ENCODE measurements around the gene FBXO44.

DNA sequence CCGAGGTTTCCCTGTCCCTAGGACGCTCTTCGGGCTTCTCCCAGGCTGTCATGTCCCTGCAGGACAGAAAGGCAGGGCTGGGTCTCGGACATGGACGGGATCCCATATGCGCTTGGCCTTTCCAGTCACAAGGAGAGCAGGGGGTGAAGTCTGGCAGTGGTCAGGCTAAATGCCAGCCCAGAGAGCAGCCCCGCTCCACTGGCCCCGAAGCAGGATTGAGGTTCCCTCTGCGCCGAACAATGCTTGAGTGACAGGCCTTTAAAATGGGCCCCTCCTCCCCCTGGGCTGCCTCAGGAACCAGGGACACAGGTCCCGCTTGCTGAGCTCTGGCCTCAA lies 49.5 kb downstream of the FBXO44 start:
- TF ChIP-seq E2F4 (CRISPR knock-in tag; IDR thresholded peaks at IDR 0.05; ENCODE audit: borderline replicate concordance, low read depth) (no peak), CREB1 (CRISPR knock-in tag; IDR thresholded peaks at IDR 0.05) (no peak), USF1 (CRISPR knock-in tag; IDR thresholded peaks at IDR 0.05) (no peak), MXD4 (CRISPR knock-in tag; IDR thresholded peaks at IDR 0.05; ENCODE audit: borderline replicate concordance) (no peak), ATF3 (CRISPR knock-in tag; conservative IDR thresholded peaks at IDR 0.05) (no peak), ZNF512 (CRISPR knock-in tag; IDR thresholded peaks at IDR 0.05; ENCODE audit: borderline replicate concordance) (no peak)
- TF ChIP-seq, protein P1, sequence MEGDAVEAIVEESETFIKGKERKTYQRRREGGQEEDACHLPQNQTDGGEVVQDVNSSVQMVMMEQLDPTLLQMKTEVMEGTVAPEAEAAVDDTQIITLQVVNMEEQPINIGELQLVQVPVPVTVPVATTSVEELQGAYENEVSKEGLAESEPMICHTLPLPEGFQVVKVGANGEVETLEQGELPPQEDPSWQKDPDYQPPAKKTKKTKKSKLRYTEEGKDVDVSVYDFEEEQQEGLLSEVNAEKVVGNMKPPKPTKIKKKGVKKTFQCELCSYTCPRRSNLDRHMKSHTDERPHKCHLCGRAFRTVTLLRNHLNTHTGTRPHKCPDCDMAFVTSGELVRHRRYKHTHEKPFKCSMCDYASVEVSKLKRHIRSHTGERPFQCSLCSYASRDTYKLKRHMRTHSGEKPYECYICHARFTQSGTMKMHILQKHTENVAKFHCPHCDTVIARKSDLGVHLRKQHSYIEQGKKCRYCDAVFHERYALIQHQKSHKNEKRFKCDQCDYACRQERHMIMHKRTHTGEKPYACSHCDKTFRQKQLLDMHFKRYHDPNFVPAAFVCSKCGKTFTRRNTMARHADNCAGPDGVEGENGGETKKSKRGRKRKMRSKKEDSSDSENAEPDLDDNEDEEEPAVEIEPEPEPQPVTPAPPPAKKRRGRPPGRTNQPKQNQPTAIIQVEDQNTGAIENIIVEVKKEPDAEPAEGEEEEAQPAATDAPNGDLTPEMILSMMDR (IDR thresholded peaks at IDR 0.05) = no peak

Data from WTC11 (cell line).